Activated effector memory CD4-positive, alpha-beta T cell treated with anti-CD3 and anti-CD28 coated beads, Interleukin-2, amount 50 U/mL, for 16 hours (primary cell): ENCODE measurements around the gene SHISA5.
"Not testable (repeated sequence)": the region's sequence is repeated elsewhere in the genome, so short reads cannot be mapped to it uniquely, and the experiment has no call there.

Experiments
- DNase-seq: peaks from one replicate; pipeline ENCODE4 v3.0.0-alpha.2; 2020

Gene SHISA5

DNA sequence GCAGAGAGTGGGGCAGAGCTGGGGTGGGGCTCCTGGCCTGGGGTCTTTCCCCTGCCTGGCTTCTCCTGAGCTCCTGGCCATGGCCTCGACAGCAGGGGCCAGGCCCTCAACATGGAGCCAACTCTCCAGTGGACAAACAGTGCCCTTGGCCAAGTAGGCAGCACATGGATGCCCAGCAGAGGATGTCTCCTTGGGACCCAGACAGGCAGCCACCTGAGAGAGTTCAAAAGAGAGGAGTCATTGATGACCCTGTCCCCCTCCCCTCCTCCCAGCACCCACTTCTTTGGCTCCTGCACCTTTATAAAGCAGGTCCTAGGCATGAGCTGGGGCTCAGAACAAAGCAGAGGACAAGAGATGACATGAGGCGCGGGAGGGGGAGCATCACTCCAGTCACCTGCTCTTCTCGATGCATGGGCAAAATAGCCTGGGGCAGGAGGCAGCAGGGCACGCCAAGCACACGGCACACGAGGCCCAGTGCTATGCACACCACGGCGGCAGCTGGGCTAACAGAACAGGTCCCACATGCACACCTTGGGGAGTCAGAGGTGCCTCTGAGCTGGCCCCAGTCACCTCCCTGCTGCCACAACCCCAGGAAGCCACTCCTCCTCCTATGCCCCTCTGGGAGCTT, 27.4 kb downstream of the SHISA5 start:
- DNase-seq, result peak; percentile 52

DNA sequence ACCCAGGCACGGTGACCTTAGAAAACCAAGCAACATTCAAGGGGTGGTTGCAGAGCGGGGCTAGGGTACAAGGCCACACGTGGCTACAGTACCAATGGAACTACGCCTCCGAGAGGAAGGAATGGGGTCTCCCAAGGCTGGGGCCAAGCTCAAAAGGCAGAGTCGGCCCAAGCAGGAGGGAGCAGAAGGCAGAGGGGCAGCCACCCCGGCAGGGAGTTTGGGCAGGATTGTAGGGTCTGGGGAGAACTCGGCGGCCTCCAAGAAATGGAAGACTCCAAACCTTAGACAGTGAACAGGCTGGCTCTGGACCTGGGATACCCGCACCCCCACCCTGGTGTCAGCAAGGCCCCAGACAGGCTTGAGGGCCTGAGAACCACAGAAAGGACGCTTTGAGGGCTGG, 28.8 kb downstream of the SHISA5 start:
- DNase-seq, result no peak

DNA sequence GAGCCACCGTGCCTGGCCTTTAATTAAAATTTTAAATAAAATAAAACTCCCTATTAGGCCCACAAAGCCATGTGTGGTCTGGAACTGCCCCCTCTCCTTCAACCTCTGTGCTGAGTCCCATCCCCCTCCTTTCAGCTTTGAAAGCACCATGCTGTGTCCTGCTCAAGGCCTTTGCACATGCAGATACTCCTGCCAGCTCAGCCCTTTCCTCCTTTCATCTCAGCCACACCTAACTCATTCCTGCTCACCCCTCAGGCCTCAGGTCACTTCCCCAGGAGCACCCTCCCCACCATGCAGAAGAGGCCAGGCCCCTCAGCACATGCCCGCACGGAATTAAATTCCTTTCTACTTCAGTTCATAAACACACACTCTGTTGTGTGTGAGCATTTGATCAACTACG, 29.4 kb downstream of the SHISA5 start:
- DNase-seq, result no peak

DNA sequence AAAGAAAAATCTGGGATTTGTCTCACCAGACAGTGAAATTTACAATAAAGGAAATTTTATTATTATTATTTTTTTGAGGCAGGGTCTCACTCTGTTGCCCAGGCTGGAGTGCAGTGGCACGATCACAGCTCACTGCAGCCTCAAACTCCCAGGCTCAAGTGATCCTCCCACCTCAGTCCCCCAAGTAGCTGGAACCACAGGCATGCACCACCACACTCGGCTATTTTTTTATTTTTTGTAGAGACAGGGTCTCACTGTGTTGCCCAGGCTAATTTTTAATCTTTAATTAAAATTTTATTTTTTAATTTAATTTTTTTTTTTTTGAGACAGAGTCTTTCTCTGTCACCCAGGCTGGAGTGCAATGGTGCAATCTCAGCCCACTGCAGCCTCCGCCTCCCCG, 29.9 kb downstream of the SHISA5 start:
- not testable (repeated sequence) for DNase-seq

DNA sequence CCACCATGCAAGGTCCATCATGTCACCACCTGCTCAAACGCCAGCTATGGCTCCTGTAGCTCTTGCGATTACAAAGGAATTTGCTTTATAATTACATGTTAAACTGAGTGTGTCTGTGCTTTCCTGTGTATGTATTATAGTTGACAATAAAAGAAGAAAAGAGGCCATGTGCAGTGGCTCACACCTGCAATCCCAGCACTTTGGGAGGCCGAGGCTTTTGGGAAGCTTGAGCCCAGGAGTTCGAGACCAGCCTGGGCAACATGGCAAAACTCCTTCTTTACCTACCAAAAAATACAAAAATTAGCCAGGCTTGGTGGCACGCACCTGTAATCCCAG, 30.4 kb downstream of the SHISA5 start:
- DNase-seq, result peak; percentile 39

DNA sequence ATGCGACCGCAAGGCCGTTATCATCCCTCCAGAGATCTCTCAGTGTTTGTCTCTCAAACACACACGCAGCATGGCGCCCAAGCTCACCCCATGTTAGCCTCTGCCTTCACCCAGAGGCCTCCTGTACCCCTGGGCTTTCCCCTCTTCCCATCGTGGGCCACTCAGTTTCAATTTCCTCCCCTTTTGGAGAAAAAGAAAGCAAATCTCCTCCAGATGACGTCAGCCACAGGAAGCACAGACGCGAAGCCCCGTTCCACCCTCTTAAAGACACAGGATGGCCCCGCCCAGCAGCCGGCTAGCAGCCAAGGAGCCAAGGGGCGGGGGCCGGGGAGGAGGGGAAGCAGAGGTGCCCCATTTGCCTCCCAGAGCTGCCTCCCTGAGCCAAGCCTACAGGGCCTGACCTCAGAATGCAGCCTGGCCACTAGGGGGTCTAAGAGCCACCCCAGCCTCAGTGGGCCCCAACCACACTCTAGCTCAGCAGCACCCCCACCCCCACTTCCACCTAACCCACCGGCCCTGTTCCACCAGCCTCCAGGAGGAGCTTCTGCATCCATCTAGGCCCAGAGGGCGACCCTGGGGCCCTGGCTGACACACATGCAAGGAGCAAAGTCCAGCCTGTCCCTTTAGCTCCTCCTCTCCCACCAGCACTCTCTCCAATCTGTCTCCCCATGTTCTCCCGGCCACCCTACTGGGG, 30.9 kb downstream of the SHISA5 start:
- DNase-seq, result peak; percentile 97

DNA sequence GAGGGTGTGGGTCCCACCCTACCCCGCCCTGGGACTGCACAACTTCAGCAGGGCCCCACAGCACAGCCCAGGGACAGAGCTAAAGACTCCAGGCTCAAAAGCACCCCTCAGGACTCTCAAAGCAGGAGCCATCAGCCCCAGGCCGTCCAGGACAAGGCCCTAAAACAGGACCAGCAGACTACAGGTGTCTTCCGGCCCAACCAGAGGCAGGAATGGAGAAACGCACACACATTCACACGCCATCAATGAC, 31.4 kb downstream of the SHISA5 start:
- DNase-seq, result no peak

DNA sequence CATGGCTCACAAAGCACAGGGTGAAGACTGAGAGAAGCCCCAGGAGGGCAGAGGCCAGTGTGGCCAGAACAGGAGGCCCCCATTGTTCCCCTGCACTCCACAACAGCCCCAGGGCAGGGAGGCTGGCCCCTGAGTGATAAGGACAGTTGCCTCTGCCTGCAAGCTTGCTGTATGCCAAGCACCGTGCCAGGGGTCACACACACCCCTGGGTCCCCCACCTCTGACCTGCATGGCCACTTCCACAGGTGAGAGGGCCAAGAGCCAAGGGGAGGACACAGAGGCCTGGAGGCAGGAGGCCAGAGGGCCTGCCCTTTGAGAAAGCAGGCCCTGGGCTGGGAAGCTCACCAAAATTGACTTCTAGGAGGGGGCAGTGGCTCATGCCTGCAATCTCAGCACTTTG, 33.7 kb downstream of the SHISA5 start:
- peak; percentile 61 for DNase-seq

DNA sequence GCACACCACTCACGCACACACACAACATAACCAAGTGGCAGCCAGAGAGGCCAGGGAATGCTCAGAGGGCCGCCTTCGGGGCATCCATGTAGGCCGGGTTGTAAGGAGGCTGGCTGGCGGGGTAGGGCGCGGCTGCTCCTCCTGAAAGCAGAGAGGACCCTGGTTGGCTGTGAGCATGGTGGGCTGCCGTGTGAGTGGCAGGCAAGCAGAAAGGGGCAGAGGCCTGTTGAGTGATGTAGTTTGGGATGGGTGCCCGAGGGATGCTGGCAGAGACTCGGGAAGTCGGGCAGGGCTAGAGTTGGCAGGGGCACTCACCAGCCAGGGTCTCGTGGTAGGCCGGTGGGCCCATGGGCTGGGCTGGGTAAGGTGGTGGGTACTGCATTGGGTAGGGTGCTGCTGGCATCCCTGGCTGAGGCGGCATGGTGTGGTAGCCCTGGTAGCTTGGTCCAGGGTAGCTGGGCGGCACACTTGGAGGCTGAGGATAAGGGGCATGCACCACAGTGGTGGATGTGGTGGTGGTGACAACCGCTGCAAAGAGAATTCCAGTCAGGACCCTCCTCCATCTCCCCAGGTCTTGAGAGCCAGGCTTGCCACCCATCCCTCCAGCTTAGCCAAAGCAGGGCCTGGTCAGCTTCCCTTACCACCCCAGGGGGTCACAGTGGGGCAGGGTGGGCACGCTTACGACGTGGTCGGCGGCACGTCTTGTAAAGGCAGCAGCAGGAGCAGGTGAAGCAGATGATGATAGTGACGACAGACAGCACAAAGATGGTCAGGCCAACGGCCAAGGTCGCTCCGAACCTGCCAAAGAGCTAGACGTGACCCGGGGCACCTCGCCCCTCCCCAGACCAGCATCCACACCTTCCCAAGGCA, 34.7 kb downstream of the SHISA5 start:
- DNase-seq, result peak; percentile 61

DNA sequence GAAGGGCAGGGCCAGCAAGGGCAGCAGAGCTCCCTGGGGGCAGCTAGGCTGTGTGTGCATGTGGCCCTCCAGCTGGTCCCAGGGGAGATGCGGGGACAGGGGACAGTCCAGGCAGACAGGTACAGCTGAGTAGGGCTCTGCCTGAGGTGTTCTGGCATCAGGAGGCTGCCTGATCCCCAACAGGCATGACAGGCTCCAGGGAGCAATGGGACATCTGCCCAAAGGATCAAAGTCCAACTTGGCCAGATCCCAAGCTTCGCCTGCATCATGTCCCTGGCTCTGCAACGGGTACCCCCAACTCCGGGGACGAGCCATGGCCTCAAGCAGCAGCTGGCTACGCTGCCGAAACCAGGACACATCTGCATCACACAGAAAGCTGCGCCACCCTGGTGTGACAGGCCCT, 35.6 kb downstream of the SHISA5 start:
- peak; percentile 63 for DNase-seq

DNA sequence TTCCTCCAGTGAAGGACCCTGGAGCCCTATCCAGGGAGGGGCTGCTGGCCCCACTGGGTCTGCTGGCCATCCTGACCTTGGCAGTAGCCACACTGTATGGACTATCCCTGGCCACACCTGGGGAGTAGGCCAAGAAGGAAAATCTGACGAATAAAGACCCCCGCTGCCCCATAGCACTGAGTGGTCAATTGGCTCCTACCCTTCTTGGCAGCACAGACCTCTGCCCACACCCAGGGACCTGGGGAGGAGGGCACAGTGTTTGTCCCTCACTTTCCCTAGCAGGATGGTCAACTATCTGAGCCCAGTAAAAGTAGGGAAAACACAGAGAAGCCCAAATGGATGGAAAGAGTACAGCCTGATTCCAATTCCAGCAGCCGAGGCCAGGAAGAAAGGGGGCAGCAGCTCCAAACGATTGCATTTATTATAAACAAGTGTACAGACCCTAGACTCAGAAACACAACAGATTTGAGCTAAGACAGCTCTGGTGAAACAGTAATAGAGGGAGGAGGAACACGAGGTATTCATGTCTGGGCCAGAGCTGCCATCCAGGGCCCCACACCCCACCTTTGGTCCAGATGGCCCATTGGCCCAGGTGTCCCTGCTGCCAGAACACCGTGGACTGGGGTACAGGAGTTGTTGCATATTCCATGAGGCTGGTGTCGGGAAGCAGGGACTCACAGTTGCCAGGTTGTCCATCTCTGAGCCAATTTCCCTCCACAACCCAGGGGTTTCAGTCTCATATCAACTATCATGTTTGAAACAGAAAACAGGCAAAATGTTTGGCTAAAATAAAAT, 36.3 kb downstream of the SHISA5 start:
- DNase-seq, result peak; percentile 62

DNA sequence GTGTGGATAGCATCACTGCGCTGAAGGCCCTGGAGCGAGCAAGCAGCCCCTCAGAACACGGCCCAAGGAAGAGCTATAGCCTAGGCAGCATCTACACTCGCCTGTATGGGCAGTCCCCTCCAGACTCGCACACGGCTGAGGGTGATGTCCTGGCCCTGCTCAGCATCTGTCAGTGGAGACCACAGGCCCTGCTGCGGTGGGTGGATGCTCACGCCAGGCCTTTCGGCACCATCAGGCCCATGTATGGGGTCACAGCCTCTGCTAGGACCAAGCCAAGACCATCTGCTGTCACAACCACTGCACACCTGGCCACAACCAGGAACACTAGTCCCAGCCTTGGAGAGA, 36.9 kb downstream of the SHISA5 start:
- DNase-seq, result peak; percentile 63

DNA sequence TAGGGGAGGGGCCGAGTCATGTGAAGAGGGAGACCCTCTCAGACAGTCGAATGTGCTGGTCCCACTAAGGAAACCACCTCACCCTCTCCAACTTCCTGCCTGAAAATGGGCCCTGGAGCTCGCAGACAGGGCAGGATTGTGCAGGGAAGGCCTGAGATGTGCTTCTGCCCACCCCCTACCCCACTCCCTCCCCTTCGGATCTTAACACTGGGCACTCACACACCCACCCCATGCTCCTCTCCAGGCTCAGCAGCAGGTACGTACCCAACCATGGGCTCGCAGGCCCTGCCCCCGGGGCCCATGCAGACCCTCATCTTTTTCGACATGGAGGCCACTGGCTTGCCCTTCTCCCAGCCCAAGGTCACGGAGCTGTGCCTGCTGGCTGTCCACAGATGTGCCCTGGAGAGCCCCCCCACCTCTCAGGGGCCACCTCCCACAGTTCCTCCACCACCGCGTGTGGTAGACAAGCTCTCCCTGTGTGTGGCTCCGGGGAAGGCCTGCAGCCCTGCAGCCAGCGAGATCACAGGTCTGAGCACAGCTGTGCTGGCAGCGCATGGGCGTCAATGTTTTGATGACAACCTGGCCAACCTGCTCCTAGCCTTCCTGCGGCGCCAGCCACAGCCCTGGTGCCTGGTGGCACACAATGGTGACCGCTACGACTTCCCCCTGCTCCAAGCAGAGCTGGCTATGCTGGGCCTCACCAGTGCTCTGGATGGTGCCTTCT, 37.4 kb downstream of the SHISA5 start:
- peak; percentile 73 for DNase-seq

DNA sequence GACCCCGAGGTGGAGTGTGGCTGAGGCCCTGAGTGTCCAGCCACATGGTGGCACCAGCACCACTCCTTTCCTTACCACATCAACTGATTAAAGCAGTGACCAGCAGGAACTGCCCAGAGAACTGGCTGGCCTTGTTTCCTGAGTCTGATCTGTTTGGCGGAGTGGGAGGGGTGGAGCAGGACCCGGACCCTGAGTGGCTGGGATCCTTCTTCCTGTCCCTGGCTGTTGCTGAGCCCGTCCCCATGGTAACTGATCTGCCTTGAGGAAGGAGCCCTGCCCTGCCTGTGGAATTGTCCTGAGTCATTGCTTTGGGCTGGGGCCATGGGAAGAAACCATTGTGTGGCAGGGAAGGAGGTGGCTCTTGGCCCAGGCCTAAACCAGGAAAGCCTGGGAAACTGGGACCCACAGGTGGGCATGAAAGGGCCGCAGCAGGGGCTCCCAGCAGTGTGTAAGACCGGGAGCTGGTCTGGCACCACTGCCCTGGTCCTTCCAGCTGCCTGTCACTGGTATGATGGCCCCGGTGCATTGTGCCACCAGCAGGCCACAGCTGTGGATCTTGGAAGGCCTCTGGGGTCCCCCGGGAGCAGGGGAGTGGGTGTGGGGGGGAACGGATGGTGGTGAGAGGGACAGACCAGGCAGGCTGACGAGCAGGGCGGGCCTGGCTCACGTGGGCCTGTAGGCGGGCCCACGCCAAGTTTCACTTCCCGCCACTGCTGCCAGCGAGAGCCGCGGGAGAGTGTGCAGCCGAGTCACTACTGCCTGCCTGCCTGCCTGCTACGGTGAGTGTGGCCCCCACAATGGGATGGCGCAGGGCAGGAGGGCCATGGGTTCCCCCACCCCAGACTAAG, 38.2 kb downstream of the SHISA5 start:
- DNase-seq, result peak; percentile 92

DNA sequence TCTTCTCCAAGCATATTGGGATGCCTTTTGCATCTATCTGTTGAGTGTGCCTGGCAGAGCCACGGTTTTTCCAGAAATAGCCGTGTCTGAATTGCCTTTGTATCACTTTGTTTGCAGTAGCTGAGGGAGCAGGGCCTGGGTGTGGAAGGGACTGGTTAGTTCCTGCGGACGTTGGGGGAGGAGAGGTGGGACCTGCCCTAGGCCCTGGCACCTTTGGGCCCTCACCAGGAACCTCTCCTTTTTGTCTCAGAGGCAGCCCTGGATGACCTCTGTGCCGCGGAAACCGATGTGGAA, 38.8 kb downstream of the SHISA5 start:
- DNase-seq, result no peak

DNA sequence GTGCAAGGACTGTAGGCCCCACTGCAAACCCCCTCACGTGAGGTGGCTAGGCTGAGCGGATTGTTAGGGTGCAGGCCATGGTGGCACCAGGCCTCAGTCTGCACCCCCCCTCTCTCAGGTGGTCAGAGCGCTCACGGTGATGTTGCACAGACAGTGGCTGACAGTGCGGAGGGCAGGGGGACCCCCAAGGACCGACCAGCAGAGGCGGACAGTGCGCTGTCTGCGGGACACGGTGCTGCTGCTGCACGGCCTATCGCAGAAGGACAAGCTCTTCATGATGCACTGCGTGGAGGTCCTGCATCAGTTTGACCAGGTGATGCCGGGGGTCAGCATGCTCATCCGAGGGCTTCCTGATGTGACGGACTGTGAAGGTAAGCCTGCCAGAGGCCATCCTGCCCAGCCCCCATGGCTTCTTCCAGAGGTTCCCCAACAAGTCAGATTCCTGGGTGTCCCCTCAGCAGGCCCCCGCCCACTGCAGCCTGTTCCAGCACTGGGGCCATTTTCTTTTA, 39.2 kb downstream of the SHISA5 start:
- peak; percentile 59 for DNase-seq

DNA sequence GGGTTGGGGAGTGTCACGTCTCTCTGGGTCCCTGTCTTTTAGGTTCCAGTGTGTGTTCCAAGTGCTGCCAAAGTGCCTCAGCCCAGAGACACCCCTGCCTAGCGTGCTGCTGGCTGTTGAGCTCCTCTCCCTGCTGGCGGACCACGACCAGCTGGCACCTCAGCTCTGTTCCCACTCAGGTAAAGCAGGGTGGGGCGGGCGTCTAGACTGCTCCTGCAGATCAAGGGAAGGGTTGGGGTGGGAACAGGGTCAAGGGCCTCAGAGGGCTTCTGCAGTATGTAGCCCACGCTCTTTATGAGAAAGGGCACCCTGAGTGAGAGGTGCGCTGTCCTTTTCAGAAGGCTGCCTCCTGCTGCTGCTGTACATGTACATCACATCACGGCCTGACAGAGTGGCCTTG, 40.3 kb downstream of the SHISA5 start:
- DNase-seq, result peak; percentile 55

DNA sequence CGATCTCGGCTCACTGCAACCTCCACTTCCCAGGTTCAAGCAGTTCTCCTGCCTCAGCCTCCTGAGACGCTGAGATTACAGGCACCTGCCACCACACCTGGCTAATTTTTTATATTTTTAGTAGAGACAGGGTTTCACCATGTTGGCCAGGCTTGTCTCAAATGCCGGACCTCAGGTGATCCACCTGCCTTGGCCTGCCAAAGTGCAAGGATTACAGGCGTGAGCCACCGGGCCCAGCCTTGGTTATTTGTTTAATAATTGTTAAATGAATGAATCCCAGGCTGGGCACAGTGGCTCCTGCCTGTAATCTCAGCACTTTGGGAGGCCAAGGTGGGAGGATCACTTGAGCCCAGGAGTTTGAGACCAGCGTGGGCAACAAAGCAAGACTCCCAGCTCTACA, 42.2 kb downstream of the SHISA5 start:
- DNase-seq, result peak; percentile 54

DNA sequence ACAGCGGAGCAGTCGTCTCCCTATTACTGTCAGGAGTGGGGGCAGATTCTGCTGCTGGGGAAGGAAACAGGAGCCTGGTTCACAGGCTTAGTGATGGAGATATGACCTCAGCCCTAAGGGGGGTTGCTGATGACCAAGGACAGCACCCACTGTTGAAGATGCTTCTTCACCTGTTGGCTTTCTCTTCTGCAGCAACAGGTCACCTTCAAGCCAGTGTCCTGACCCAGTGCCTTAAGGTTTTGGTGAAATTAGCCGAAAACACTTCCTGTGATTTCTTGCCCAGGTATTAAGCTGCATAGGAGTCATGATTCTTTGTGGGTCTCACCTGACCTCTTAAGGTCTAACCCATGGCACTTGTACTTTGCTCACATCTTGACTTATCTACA, 43.5 kb downstream of the SHISA5 start:
- DNase-seq, result peak; percentile 27

DNA sequence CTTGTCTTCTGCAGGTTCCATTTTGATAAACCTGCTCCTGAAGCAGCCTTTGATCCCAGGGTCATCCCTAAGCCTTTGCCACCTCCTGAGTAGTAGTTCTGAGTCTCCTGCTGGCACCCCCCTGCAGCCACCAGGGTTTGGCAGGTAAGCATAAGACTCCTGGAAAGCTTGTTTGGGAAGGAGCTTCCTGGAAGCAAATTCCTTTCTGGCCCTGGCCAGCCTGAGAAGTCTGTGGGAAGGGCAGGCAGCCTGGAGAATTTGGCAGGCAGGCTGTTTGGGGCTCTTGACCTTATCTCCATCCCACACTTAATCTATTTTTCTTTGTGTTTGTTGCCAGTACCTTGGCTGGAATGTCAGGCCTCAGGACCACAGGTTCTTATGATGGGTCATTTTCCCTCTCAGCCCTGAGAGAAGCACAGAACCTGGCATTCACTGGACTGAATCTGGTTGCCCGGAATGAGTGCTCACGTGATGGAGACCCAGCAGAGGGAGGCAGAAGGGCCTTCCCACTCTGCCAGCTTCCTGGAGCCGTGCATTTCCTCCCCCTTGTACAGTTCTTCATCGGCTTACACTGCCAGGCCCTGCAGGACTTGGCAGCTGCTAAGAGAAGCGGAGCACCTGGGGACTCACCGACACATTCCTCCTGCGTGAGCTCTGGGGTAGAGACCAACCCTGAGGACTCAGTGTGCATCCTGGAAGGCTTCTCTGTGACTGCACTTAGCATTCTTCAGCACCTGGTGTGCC, 44.0 kb downstream of the SHISA5 start:
- no peak for DNase-seq

DNA sequence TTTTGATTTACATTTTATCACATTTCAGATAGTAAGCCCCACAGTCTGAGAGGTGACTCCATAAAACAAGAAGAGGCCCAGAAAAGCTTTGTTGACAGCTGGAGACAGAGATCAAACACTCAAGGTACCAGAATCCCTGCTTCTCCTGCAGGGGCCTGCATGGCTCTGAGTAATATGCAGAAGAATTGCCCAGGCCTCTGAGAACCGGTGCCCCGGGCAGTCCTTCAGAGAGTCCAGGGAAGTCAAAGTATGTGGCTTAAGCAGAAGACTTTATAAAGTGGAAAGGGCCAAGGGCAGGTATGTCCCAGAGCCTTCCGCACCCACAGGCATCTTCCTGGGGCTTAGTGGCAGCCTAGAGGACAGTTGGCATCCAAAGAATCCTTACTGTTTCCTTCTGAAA, 44.6 kb downstream of the SHISA5 start:
- no peak for DNase-seq
